Activated T-helper 17 cell treated with anti-CD3 and anti-CD28 coated beads, Interleukin-2, amount 50 U/mL, for 72 hours (primary cell): ENCODE measurements around the gene RESP18. TPM values are rescaled to one million over a fixed set of nuclear protein-coding genes. Genes with fewer than 3 reads are reported as not detected.

Experiments used
- ATAC-seq: fragments of 150-1000 bp; cut with Tn5 transposase; replicated peaks from 2 replicates; pipeline ENCODE4 v1.10.0; 2021; ENCODE audit warnings: mild to moderate bottlenecking, moderate library complexity
- H3K27ac Mint-ChIP-seq: one replicate; pipeline ENCODE4 v1.8.0; 2022; ENCODE audit warnings: mixed read lengths
- H3K27me3 Mint-ChIP-seq: one replicate; pipeline ENCODE4 v1.8.0; 2022; ENCODE audit warnings: mixed read lengths
- H3K36me3 Mint-ChIP-seq: one replicate; pipeline ENCODE4 v1.8.0; 2022; ENCODE audit warnings: low read depth, mild to moderate bottlenecking, mixed read lengths
- H3K4me1 Mint-ChIP-seq: one replicate; pipeline ENCODE4 v1.8.0; 2022; ENCODE audit warnings: mixed read lengths
- H3K4me3 Mint-ChIP-seq: one replicate; pipeline ENCODE4 v1.8.0; 2022; ENCODE audit warnings: mild to moderate bottlenecking, mixed read lengths
- H3K9me3 Mint-ChIP-seq: one replicate; pipeline ENCODE4 v1.8.0; 2022; ENCODE audit warnings: mixed read lengths
- total RNA-seq, 2 donors: library from RNA; stranded (reverse); gene quantifications; one replicate each; pipeline ENCODE4 v1.2.3, GENCODE V29; 2022

Gene RESP18
- total RNA-seq, 2 donors from 2014 or later = not detected

- peaks cover 24% of the 10 kb centered on the region for H3K4me1 Mint-ChIP-seq
- H3K4me3 Mint-ChIP-seq = peak overlapping the region; percentile 87
- no peaks in the 10 kb centered on the region for H3K27me3 Mint-ChIP-seq
- H3K27ac Mint-ChIP-seq = peak overlapping the region; percentile 96
- H3K9me3 Mint-ChIP-seq = no peaks in the 10 kb centered on the region
- H3K36me3 Mint-ChIP-seq = peaks cover 56% of the 10 kb centered on the region
- ATAC-seq = no peak
These were observed 51.9 kb downstream of the RESP18 start for GRCh38 chr2:219280651-219281050.

- Mint-ChIP-seq H3K27ac (peak overlapping the region; percentile 96), H3K9me3 (no peaks in the 10 kb centered on the region), H3K36me3 (peaks cover 50% of the 10 kb centered on the region), H3K4me1 (peaks cover 24% of the 10 kb centered on the region), H3K27me3 (no peaks in the 10 kb centered on the region), H3K4me3 (peak overlapping the region; percentile 87)
- ATAC-seq = no peak
These were observed 52.5 kb downstream of the RESP18 start for GRCh38 chr2:219279916-219280516.

- peaks cover 50% of the 10 kb centered on the region for H3K36me3 Mint-ChIP-seq
- peak; percentile 88 for ATAC-seq
- H3K27me3 Mint-ChIP-seq = no peaks in the 10 kb centered on the region
- H3K27ac Mint-ChIP-seq = peak within 1 kb of the TSS; percentile 96
- peak within 1 kb of the TSS; percentile 87 for H3K4me3 Mint-ChIP-seq
- H3K4me1 Mint-ChIP-seq = peaks cover 24% of the 10 kb centered on the region
- no peaks in the 10 kb centered on the region for H3K9me3 Mint-ChIP-seq
These were observed 53.2 kb downstream of the RESP18 start, which contains the start of gene DNAJB2 for GRCh38 chr2:219279151-219279915. Gene DNAJB2 (plus strand): TSS chr2:219279366. CDS start chr2:219279834, 468 bp downstream.

GRCh38 chr2:219278655-219279150 lies 53.8 kb downstream of the RESP18 start:
- Mint-ChIP-seq H3K4me3 (peak overlapping the region; percentile 87), H3K27me3 (no peaks in the 10 kb centered on the region), H3K4me1 (peaks cover 24% of the 10 kb centered on the region), H3K36me3 (peaks cover 44% of the 10 kb centered on the region), H3K27ac (peak overlapping the region; percentile 90), H3K9me3 (no peaks in the 10 kb centered on the region)
- ATAC-seq = no peak

GRCh38 chr2:219277703-219278654 lies 54.6 kb downstream of the RESP18 start:
- Mint-ChIP-seq H3K36me3 (peaks cover 36% of the 10 kb centered on the region), H3K27ac (peak overlapping the region; percentile 90)

More at GRCh38 chr2:219277703-219278654, 54.6 kb downstream of the RESP18 start:
- H3K4me1 Mint-ChIP-seq = peaks cover 21% of the 10 kb centered on the region
- H3K27me3 Mint-ChIP-seq = no peaks in the 10 kb centered on the region
- peak overlapping the region; percentile 87 for H3K4me3 Mint-ChIP-seq
- no peaks in the 10 kb centered on the region for H3K9me3 Mint-ChIP-seq
- ATAC-seq = peak; percentile 6

Other genes starting within 250 kb of the RESP18 start
- gene NHEJ1, start 171.9 kb downstream of the RESP18 start, total RNA-seq = 10 to 100 TPM; 24.1 to 26.6 TPM
- 1 to 10 TPM; 2.9 to 7.7 TPM for gene SLC23A3, start 162.7 kb downstream of the RESP18 start, total RNA-seq
- 10 to 100 TPM; 60.4 to 67.0 TPM for gene CNPPD1, start 155.8 kb downstream of the RESP18 start, total RNA-seq
- gene RETREG2, start 154.5 kb downstream of the RESP18 start, total RNA-seq = 100 to 1,000 TPM; 104 to 148 TPM
- 10 to 100 TPM; 27.9 to 29.8 TPM for gene ZFAND2B, start 126.0 kb downstream of the RESP18 start, total RNA-seq
- gene ABCB6, start 113.8 kb downstream of the RESP18 start, total RNA-seq = 10 to 100 TPM; 29.7 to 94.1 TPM
- gene ATG9A, start 103.1 kb downstream of the RESP18 start, total RNA-seq = 10 to 100 TPM; 46.6 to 81.3 TPM
- 100 to 1,000 TPM; 109 to 367 TPM for gene ANKZF1, start 102.9 kb downstream of the RESP18 start, total RNA-seq
- gene GLB1L, start 87.3 kb downstream of the RESP18 start, total RNA-seq = 1 to 10 TPM; 2.8 to 5.3 TPM
- 10 to 100 TPM; 22.0 to 30.3 TPM for gene STK16, start 87.3 kb downstream of the RESP18 start, total RNA-seq
- gene TUBA4B, start 79.5 kb downstream of the RESP18 start, total RNA-seq = not detected
- 100 to 1,000 TPM; 347 to 530 TPM for gene TUBA4A, start 78.8 kb downstream of the RESP18 start, total RNA-seq
- 100 to 1,000 TPM in 1 of 2 donors, 10 to 100 TPM in 1; 55.7 to 153 TPM for gene DNAJB2, start 53.4 kb downstream of the RESP18 start, total RNA-seq
- gene PTPRN, start 23.3 kb downstream of the RESP18 start, total RNA-seq = 1 to 10 TPM in 1 of 2 donors, under 1 TPM in 1; 0.67 to 6.3 TPM
- gene DNPEP, start 55.2 kb upstream of the RESP18 start, total RNA-seq = 10 to 100 TPM; 80.9 to 99.6 TPM
- gene DES, start 85.6 kb upstream of the RESP18 start, total RNA-seq = not detected
- gene SPEG, start 102.1 kb upstream of the RESP18 start, total RNA-seq = 1 to 10 TPM in 1 of 2 donors, under 1 TPM in 1; 0.79 to 1.7 TPM
- 10 to 100 TPM; 31.7 to 36.3 TPM for gene GMPPA, start 166.1 kb upstream of the RESP18 start, total RNA-seq
- under 1 TPM in 1 of 2 donors, not detected in 1; 0.56 TPM for gene ASIC4, start 181.7 kb upstream of the RESP18 start, total RNA-seq
- gene CHPF, start 211.1 kb upstream of the RESP18 start, total RNA-seq = 10 to 100 TPM; 14.0 to 27.6 TPM
- gene TMEM198, start 211.3 kb upstream of the RESP18 start, total RNA-seq = 1 to 10 TPM; 3.7 to 5.1 TPM
- 1 to 10 TPM in 1 of 2 donors, under 1 TPM in 1; 0.84 to 1.1 TPM for gene OBSL1, start 238.8 kb upstream of the RESP18 start, total RNA-seq
- gene INHA, start 239.6 kb upstream of the RESP18 start, total RNA-seq = not detected